K562 (cell line): ENCODE data around the gene HOXB6. TPM values are rescaled to one million over a fixed set of nuclear protein-coding genes. Genes with fewer than 3 reads are reported as not detected.

Experiments
- ARID2 ChIP-seq: fragments of 450-650 bp; IDR thresholded peaks from 2 replicates; pipeline ENCODE4 v1.6.1; 2017; ENCODE audit warnings: antibody characterized with exemption, mild to moderate bottlenecking
- CBFB ChIP-seq: sonication (generic); formaldehyde crosslinking; IDR thresholded peaks from 2 replicates; pipeline ENCODE4 v1.4.0; 2020; ENCODE audit warnings: mild to moderate bottlenecking, missing genetic modification reagents
- CEBPB ChIP-seq: fragments of 450-650 bp; IDR thresholded peaks from 2 replicates; pipeline ENCODE4 v1.6.1; 2016; ENCODE audit warnings: missing genetic modification characterization, missing compliant biosample characterization
- CHAMP1 ChIP-seq: fragments of 450-650 bp; IDR thresholded peaks from 2 replicates; pipeline ENCODE4 v1.6.1; 2016; ENCODE audit warnings: mild to moderate bottlenecking
- E2F4 ChIP-seq: sonication (generic); formaldehyde crosslinking; IDR thresholded peaks from 2 replicates; pipeline ENCODE4 v1.8.0; 2022; ENCODE audit warnings: mild to moderate bottlenecking, low read depth, missing genetic modification reagents
- E2F6 ChIP-seq, 2 experiments: IDR thresholded peaks; 2 replicates each; pipeline ENCODE4 v1.6.1; 2011; ENCODE audit warnings: borderline replicate concordance in 1 of 2, control low read depth in 1 of 2, low read depth in 1 of 2, low read length in 1 of 2, mild to moderate bottlenecking in 1 of 2, mixed read lengths in 1 of 2, moderate library complexity in 1 of 2; ENCODE audit not compliant: insufficient read depth in 1 of 2, insufficient read length in 1 of 2, poor library complexity in 1 of 2, severe bottlenecking in 1 of 2; ENCODE audit errors: extremely low read depth in 1 of 2
- ESRRB ChIP-seq: fragments of 250-450 bp; sonication (Bioruptor Pico); IDR thresholded peaks from 2 replicates; pipeline ENCODE4 v1.5.0; 2020; ENCODE audit warnings: mild to moderate bottlenecking, moderate library complexity, borderline replicate concordance
- HINFP ChIP-seq: fragments of 450-650 bp; conservative IDR thresholded peaks from 2 replicates; pipeline ENCODE4 v1.6.1; 2016; ENCODE audit warnings: missing genetic modification characterization, low read depth, mild to moderate bottlenecking, control low read depth, missing compliant biosample characterization
- JUNB ChIP-seq: fragments of 450-650 bp; formaldehyde crosslinking; conservative IDR thresholded peaks from 2 replicates; pipeline ENCODE4 v1.4.0; 2020; ENCODE audit warnings: mild to moderate bottlenecking
- NELFE ChIP-seq: IDR thresholded peaks from 2 replicates; pipeline ENCODE4 v1.6.1; 2011; ENCODE audit warnings: mild to moderate bottlenecking; ENCODE audit not compliant: insufficient read depth, insufficient read length
- PTBP1 ChIP-seq: fragments of 200-400 bp; formaldehyde crosslinking; IDR thresholded peaks from 2 replicates; pipeline ENCODE4 v1.6.1; 2017; ENCODE audit warnings: low read depth, low read length
- TSC22D4 ChIP-seq: fragments of 450-650 bp; IDR thresholded peaks from 2 replicates; pipeline ENCODE4 v1.6.1; 2016; ENCODE audit warnings: missing genetic modification characterization, missing biosample characterization, control low read depth
- polyA plus RNA-seq, 8 experiments: library from polyadenylated mRNA; depleted of rRNA in 4 of 8; stranded (reverse) in 5 of 8; unstranded in 3 of 8; fragments of >200 nt; fragmentation: Nextera tagmentation in 2 of 8; fragmentation: Illumina TruSeq in 1 of 8; extraction: Ambion mirVana in 2 of 8; extraction: Trizol in 1 of 8; gene quantifications; 2 replicates each; pipeline versions ENCODE4 v1.2.1 to v1.2.3, GENCODE V29; 2011 to 2014; ENCODE audit warnings: inconsistent platforms in 1 of 8, missing spikeins in 1 of 8
- total RNA-seq, 7 experiments: library from RNA; depleted of rRNA in 6 of 7; stranded (reverse); fragments of >200 nt in 6 of 7; fragmentation: Illumina TruSeq in 2 of 7; extraction: Trizol in 2 of 7; gene quantifications; 2 replicates each; pipeline versions ENCODE4 v1.2.1 to v1.2.3, GENCODE V29; 2011 to 2021; ENCODE audit warnings: low replicate concordance in 1 of 7
- TF ChIP-seq, protein P1 (sequence below): fragments of 450-650 bp; formaldehyde crosslinking; IDR thresholded peaks from 2 replicates; pipeline ENCODE4 v1.4.0; 2020; ENCODE audit warnings: mild to moderate bottlenecking, moderate library complexity
- TF ChIP-seq, protein P2 (sequence below): sonication (generic); formaldehyde crosslinking; IDR thresholded peaks from 2 replicates; pipeline ENCODE4 v1.5.0; 2020; ENCODE audit warnings: missing genetic modification reagents

The HOXB6 gene
- total and polyA plus RNA-seq, 9 of the 15 experiments (the other 6 are each of a cell fraction or from before 2014, with no cell fraction given), result 1.2 to 14.8 (median 4.9) TPM

- no peak for TF ChIP-seq E2F6 (IDR thresholded peaks at IDR 0.05; ENCODE audit: borderline replicate concordance in 1 of 2, extremely low read depth in 1 of 2, insufficient read depth in 1 of 2, insufficient read length in 1 of 2, low read depth in 1 of 2, low read length in 1 of 2, poor library complexity in 1 of 2, severe bottlenecking in 1 of 2)
- no peak for TF ChIP-seq CHAMP1
- TF ChIP-seq CBFB, result no peak
- TF ChIP-seq E2F4 (CRISPR knock-in tag), result no peak
- TF ChIP-seq ESRRB, result no peak
- TF ChIP-seq, protein P1, sequence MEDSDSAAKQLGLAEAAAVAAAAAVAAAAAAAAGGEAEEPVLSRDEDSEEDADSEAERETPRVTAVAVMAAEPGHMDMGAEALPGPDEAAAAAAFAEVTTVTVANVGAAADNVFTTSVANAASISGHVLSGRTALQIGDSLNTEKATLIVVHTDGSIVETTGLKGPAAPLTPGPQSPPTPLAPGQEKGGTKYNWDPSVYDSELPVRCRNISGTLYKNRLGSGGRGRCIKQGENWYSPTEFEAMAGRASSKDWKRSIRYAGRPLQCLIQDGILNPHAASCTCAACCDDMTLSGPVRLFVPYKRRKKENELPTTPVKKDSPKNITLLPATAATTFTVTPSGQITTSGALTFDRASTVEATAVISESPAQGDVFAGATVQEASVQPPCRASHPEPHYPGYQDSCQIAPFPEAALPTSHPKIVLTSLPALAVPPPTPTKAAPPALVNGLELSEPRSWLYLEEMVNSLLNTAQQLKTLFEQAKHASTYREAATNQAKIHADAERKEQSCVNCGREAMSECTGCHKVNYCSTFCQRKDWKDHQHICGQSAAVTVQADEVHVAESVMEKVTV (CRISPR knock-in tag), result peak; percentile 12; the same call in 1 of the 2 replicates
- no peak for TF ChIP-seq PTBP1
- TF ChIP-seq HINFP (tag), result no peak
- peak; percentile 73 for TF ChIP-seq CEBPB (tag)
- TF ChIP-seq ARID2, result no peak
- TF ChIP-seq JUNB, result no peak
- no peak for TF ChIP-seq NELFE
- TF ChIP-seq, protein P2, sequence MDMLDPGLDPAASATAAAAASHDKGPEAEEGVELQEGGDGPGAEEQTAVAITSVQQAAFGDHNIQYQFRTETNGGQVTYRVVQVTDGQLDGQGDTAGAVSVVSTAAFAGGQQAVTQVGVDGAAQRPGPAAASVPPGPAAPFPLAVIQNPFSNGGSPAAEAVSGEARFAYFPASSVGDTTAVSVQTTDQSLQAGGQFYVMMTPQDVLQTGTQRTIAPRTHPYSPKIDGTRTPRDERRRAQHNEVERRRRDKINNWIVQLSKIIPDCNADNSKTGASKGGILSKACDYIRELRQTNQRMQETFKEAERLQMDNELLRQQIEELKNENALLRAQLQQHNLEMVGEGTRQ (CRISPR knock-in tag), result no peak
- TF ChIP-seq TSC22D4 (tag), result no peak
Observed at GRCh38 chr17:48546924-48547807, 57.6 kb downstream of the HOXB6 start (continued).
